HCT116 (cell line): ENCODE results near the gene BTLA. TPM values are rescaled to one million over a fixed set of nuclear protein-coding genes. Genes with fewer than 3 reads are reported as not detected.

Experiments
- ATAC-seq: fragments of 200-7000 bp; cut with Tn5 transposase; 2 replicates; pipeline ENCODE4 v1.9.1; 2020; ENCODE audit warnings: mild to moderate bottlenecking, moderate library complexity
- BruUV-seq: library from RNA; stranded (reverse); fragments of 400-500 nt; replicated peaks from 2 replicates; lab custom pipeline; 2021; lab: Mats Ljungman, UMichigan
- CTCF ChIA-PET: fragments of 300-600 bp; sonication (Branson Sonifier 250); formaldehyde crosslinking; loops from one replicate; lab custom pipeline; 2021; ENCODE audit warnings: antibody characterized with exemption; lab: Charles Lee
- POLR2A ChIA-PET: fragments of 300-600, 350-600 bp; sonication (Branson Sonifier 250); formaldehyde crosslinking; loops from one replicate; lab custom pipeline; 2021; ENCODE audit warnings: antibody characterized with exemption; lab: Charles Lee
- RAD21 ChIA-PET, 2 experiments: fragments of 300-600 bp; sonication (Branson Sonifier 250); formaldehyde crosslinking; loops; one replicate each; lab custom pipeline; 2023; ENCODE audit warnings: low total read pairs in 2 of 2; ENCODE audit not compliant: uncharacterized antibody in 2 of 2, unreplicated experiment in 2 of 2, low non-redundant PET in 1 of 2; lab: Charles Lee
- DNase-seq: peaks from one replicate; pipeline ENCODE4 v3.0.0-alpha.2; 2010; ENCODE audit warnings: low read depth, low spot score
- H2AFZ ChIP-seq: fragments of 200-600 bp; shearing (Covaris generic), sonication (generic); 2 replicates; pipeline ENCODE4 v1.6.1; 2017; ENCODE audit warnings: low read depth, mixed run types, mixed read lengths, antibody characterized with exemption, low read length; ENCODE audit not compliant: poor library complexity, severe bottlenecking
- H3K27ac ChIP-seq: 2 replicates; pipeline ENCODE4 v1.5.1; 2012; ENCODE audit warnings: low read depth, low read length
- H3K27me3 ChIP-seq: fragments of 200-600 bp; sonication (generic); 2 replicates; pipeline ENCODE4 v1.6.1; 2016; ENCODE audit warnings: mixed run types, low read length, mixed read lengths; ENCODE audit not compliant: insufficient read depth
- H3K36me3 ChIP-seq, 2 experiments: fragments of 200-500 bp in 1 of 2; fragments of 200-600 bp in 1 of 2; sonication (Bioruptor generic) in 1 of 2; sonication (generic) in 1 of 2; 2 replicates each; pipeline versions ENCODE4 v1.5.1 to v1.6.1; 2014 to 2016; ENCODE audit warnings: low read length in 2 of 2, inconsistent platforms in 1 of 2, mixed read lengths in 1 of 2, mixed run types in 1 of 2; ENCODE audit not compliant: insufficient read depth in 2 of 2, control insufficient read depth in 1 of 2
- H3K4me1 ChIP-seq, 2 experiments: fragments of 200-600 bp in 1 of 2; sonication (generic) in 1 of 2; 2 replicates each; pipeline versions ENCODE4 v1.5.1 to v1.6.1; 2012 to 2017; ENCODE audit warnings: low read length in 2 of 2, inconsistent platforms in 1 of 2, mild to moderate bottlenecking in 1 of 2, mixed read lengths in 1 of 2, mixed run types in 1 of 2, moderate library complexity in 1 of 2; ENCODE audit not compliant: insufficient read depth in 2 of 2, control insufficient read depth in 1 of 2
- H3K4me2 ChIP-seq: fragments of 200-600 bp; sonication (generic); 2 replicates; pipeline ENCODE4 v1.6.1; 2017; ENCODE audit warnings: mixed run types, low read length, mixed read lengths
- H3K4me3 ChIP-seq, 2 experiments: fragments of 200-600 bp in 1 of 2; sonication (generic) in 1 of 2; replicated peaks in 1 of 2; 2 replicates each; pipeline ENCODE4 v1.5.1; 2011 to 2016; ENCODE audit warnings: low read length in 2 of 2, control low read depth in 1 of 2, low read depth in 1 of 2, mild to moderate bottlenecking in 1 of 2, mixed read lengths in 1 of 2, mixed run types in 1 of 2
- H3K79me2 ChIP-seq: fragments of 200-600 bp; sonication (generic); 2 replicates; pipeline ENCODE4 v1.6.1; 2017; ENCODE audit warnings: mild to moderate bottlenecking, mixed run types, low read length, moderate library complexity, mixed read lengths; ENCODE audit not compliant: insufficient read depth
- H3K9ac ChIP-seq: fragments of 200-600 bp; sonication (generic); 2 replicates; pipeline ENCODE4 v1.6.1; 2016; ENCODE audit warnings: low read length, mixed read lengths
- H3K9me2 ChIP-seq: fragments of 200-600 bp; sonication (generic), shearing (Covaris generic); 2 replicates; pipeline ENCODE4 v1.6.1; 2017; ENCODE audit warnings: mixed run types, mild to moderate bottlenecking, moderate library complexity; ENCODE audit not compliant: insufficient read depth
- H3K9me3 ChIP-seq, 2 experiments: fragments of 200-500 bp in 1 of 2; fragments of 200-600 bp in 1 of 2; sonication (Bioruptor generic) in 1 of 2; sonication (generic) in 1 of 2; 2 replicates each; pipeline ENCODE4 v1.6.1; 2014 to 2017; ENCODE audit warnings: low read length in 2 of 2, mixed read lengths in 2 of 2, inconsistent platforms in 1 of 2, low read depth in 1 of 2, mild to moderate bottlenecking in 1 of 2, mixed run types in 1 of 2, moderate library complexity in 1 of 2; ENCODE audit not compliant: control insufficient read depth in 1 of 2, insufficient read depth in 1 of 2
- H4K20me1 ChIP-seq: fragments of 200-600 bp; sonication (generic), shearing (Covaris generic); 2 replicates; pipeline ENCODE4 v1.6.1; 2017; ENCODE audit warnings: mixed run types, mild to moderate bottlenecking, moderate library complexity; ENCODE audit not compliant: insufficient read depth
- CBX3 ChIP-seq: IDR thresholded peaks from 2 replicates; pipeline ENCODE4 v1.6.1; 2012; ENCODE audit warnings: low read depth
- EGR1 ChIP-seq: IDR thresholded peaks from 2 replicates; pipeline ENCODE4 v1.6.1; 2012; ENCODE audit warnings: low read depth
- EZH2 ChIP-seq: fragments of 200-600 bp; sonication (generic); IDR thresholded peaks from 2 replicates; pipeline ENCODE4 v1.6.1; 2017; ENCODE audit warnings: antibody characterized with exemption, mixed run types
- JUND ChIP-seq: IDR thresholded peaks from 2 replicates; pipeline ENCODE4 v1.6.1; 2012
- POLR2A ChIP-seq: IDR thresholded peaks from 2 replicates; pipeline ENCODE4 v1.7.0; 2011; ENCODE audit warnings: borderline replicate concordance; ENCODE audit not compliant: insufficient read depth, insufficient read length; ENCODE audit errors: extremely low read depth
- POLR2AphosphoS5 ChIP-seq: IDR thresholded peaks from 2 replicates; pipeline ENCODE4 v1.6.1; 2011; ENCODE audit warnings: mild to moderate bottlenecking, low read depth, low read length, moderate library complexity
- SIN3A ChIP-seq: IDR thresholded peaks from 2 replicates; pipeline ENCODE4 v1.6.1; 2012; ENCODE audit warnings: low read depth
- TCF7L2 ChIP-seq: IDR thresholded peaks from 2 replicates; pipeline ENCODE4 v1.7.0; 2011; ENCODE audit warnings: borderline replicate concordance, inconsistent platforms; ENCODE audit not compliant: insufficient read depth, insufficient read length; ENCODE audit errors: extremely low read depth
- YY1 ChIP-seq: IDR thresholded peaks from 2 replicates; pipeline ENCODE4 v1.6.1; 2011; ENCODE audit warnings: low read length, low read depth, moderate library complexity, mild to moderate bottlenecking; ENCODE audit not compliant: insufficient replicate concordance; ENCODE audit errors: extremely low read depth
- ZFX ChIP-seq: fragments of 450-650 bp; IDR thresholded peaks from 2 replicates; pipeline ENCODE4 v1.6.1; 2017
- ZNF274 ChIP-seq: fragments of 200-500 bp; sonication (Bioruptor generic); IDR thresholded peaks from 2 replicates; pipeline ENCODE4 v1.6.1; 2014; ENCODE audit warnings: mild to moderate bottlenecking, low read depth, low read length, inconsistent platforms
- intact Hi-C: fragments of 100-400 bp; cut with micrococcal nuclease; formaldehyde crosslinking; loops from 2 replicates; pipeline ENCODE4 v1.10.0; 2022
- total RNA-seq: library from RNA; stranded (reverse); gene quantifications from one replicate; pipeline ENCODE4 v1.2.1, GENCODE V29; 2021; ENCODE audit not compliant: unreplicated experiment
- TF ChIP-seq, protein P1 (sequence below): IDR thresholded peaks from 2 replicates; pipeline ENCODE4 v1.6.1; 2012
- TF ChIP-seq, protein P2 (sequence below): IDR thresholded peaks from 2 replicates; pipeline ENCODE4 v1.6.1; 2011; ENCODE audit warnings: mild to moderate bottlenecking, low read length, moderate library complexity; ENCODE audit not compliant: insufficient replicate concordance; ENCODE audit errors: extremely low read depth

The BTLA gene
- total RNA-seq, 1 experiment from 2014 or later, result 0.17 TPM

DNA sequence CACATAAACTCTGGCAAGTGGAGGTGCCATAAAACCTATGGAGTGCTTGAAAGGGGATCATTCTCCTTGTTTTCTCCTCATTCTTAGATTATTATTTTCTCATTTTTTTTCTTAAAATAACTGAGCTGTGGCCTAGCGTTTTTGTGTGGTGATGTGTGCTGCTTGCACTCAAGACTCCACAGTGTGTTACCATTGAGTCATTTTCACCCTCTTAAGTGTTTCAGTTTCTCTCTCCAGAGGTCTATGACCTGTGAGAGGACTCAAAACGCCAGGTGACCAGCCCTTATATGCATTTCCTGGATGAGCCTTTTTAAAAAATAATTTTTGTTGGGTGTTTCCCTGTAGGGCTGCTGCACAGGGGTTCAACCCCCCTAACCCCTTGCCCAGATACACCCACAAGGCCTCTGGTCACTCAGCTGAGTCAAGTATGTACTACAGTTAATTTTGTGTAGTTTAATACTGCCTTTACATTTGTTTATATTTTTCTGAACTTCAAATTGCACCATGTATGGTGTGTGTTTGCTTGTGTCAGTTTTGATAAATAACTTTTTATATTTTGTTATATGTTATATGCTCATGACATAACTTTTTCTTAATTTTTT, 15.4 kb upstream of the BTLA start:
- CTCF ChIA-PET, result interaction anchor here (0.7 kb wide), 1 partner anchor 377 kb away, joined by 3 read pairs; no protein-coding TSS in a partner anchor
- Histone ChIP-seq H3K79me2 (no peaks in the 10 kb centered on the region), H3K9me2 (no peaks in the 10 kb centered on the region), H3K4me3 (no peak overlapping the region), H3K4me2 (no peak overlapping the region), H3K36me3 (no peaks in the 10 kb centered on the region), H3K9me3 (peaks cover 0 to 4% of the 10 kb centered on the region in 2 experiments; a peak in 1 of 4 replicates), H3K27ac (no peak overlapping the region), H3K27me3 (no peaks in the 10 kb centered on the region), H2AFZ (no peak overlapping the region), H3K9ac (no peak overlapping the region), H3K4me1 (no peaks in the 10 kb centered on the region), H4K20me1 (no peaks in the 10 kb centered on the region)
- ATAC-seq (no peak), DNase-seq (no peak)
- no TSS peak for BruUV-seq
- POLR2A ChIA-PET, result no interaction called here
- TF ChIP-seq JUND (no peak), ZFX (no peak), EZH2 (no peak), YY1 (no peak), SIN3A (no peak), TCF7L2 (no peak), POLR2A (no peak), ZNF274 (no peak), POLR2AphosphoS5 (no peak), CBX3 (no peak), EGR1 (no peak)
- TF ChIP-seq, protein P1, sequence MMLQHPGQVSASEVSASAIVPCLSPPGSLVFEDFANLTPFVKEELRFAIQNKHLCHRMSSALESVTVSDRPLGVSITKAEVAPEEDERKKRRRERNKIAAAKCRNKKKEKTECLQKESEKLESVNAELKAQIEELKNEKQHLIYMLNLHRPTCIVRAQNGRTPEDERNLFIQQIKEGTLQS, result no peak
- TF ChIP-seq, protein P2, sequence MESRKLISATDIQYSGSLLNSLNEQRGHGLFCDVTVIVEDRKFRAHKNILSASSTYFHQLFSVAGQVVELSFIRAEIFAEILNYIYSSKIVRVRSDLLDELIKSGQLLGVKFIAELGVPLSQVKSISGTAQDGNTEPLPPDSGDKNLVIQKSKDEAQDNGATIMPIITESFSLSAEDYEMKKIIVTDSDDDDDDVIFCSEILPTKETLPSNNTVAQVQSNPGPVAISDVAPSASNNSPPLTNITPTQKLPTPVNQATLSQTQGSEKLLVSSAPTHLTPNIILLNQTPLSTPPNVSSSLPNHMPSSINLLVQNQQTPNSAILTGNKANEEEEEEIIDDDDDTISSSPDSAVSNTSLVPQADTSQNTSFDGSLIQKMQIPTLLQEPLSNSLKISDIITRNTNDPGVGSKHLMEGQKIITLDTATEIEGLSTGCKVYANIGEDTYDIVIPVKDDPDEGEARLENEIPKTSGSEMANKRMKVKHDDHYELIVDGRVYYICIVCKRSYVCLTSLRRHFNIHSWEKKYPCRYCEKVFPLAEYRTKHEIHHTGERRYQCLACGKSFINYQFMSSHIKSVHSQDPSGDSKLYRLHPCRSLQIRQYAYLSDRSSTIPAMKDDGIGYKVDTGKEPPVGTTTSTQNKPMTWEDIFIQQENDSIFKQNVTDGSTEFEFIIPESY, result no peak
- intact Hi-C loops, result no loop called here
- RAD21 ChIA-PET, result no interaction called here
